Measurements from ENCODE around the gene IL1RAPL1. TPM values are rescaled to one million over a fixed set of nuclear protein-coding genes. Genes with fewer than 3 reads are reported as not detected.

Gene IL1RAPL1
- total RNA-seq, 1 donor from 2014 or later: not detected

DNA sequence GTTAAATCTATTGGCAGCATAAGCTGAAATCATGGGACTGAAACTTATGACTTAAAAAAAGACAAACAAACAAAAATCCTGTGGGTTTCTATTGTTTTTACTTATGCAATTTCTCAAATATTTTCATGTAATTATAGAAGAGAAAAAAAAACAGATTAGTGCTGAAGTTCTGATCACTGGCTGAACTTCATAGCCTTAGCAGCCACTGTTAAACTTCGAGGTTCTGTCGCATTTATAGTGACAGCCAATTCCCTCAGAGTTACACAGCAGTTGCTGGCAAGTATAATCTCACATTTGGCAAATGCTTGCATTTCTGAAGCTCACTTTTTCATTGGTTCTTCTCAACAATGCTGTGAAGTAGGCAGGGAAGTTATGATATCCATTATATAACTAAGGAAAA is 879.2 kb downstream of the IL1RAPL1 start:
- Mint-ChIP-seq H3K27me3 (no peaks in the 10 kb centered on the region), H3K4me3 (no peak overlapping the region), H3K9me3 (no peaks in the 10 kb centered on the region), H3K4me1 (no peaks in the 10 kb centered on the region), H3K27ac (no peak overlapping the region), H3K36me3 (ENCODE audit: low read depth) (no peaks in the 10 kb centered on the region)
- intact Hi-C loops (cut with micrococcal nuclease): no loop called here
- DNase-seq: no peak

DNA sequence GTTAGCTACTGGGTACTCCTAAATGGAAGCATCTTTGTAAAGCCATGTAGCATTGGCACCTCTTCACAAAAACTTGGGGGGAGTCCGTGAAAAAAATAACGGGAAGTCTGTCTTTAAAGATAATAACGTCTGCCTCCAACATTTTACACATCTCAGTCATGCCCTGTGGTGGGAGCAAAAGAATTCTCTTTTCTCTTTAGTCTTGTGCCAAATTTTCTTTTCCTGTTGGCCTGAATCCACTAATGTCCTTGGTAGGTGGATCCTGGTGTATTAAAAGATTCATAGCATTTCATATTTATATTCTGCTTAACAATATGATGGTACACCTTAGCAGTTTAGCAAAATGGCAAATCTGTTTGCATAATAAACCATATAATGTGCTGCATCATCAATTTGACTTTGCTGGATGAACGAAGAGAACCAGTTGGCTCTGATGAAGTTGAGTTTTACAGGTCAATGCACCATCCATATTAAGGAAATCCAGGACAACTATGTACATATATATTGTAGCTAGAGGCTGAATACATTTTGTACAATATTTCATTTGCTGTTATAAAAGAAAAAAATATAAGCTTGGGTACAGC is 881.8 kb downstream of the IL1RAPL1 start:
- H3K36me3 Mint-ChIP-seq (ENCODE audit: low read depth): no peaks in the 10 kb centered on the region
- no peaks in the 10 kb centered on the region for H3K27me3 Mint-ChIP-seq
- no peak for DNase-seq
- H3K27ac Mint-ChIP-seq: no peak overlapping the region
- no peaks in the 10 kb centered on the region for H3K4me1 Mint-ChIP-seq
- H3K4me3 Mint-ChIP-seq: no peak overlapping the region
- intact Hi-C loops (cut with micrococcal nuclease): no loop called here
- H3K9me3 Mint-ChIP-seq: no peaks in the 10 kb centered on the region

DNA sequence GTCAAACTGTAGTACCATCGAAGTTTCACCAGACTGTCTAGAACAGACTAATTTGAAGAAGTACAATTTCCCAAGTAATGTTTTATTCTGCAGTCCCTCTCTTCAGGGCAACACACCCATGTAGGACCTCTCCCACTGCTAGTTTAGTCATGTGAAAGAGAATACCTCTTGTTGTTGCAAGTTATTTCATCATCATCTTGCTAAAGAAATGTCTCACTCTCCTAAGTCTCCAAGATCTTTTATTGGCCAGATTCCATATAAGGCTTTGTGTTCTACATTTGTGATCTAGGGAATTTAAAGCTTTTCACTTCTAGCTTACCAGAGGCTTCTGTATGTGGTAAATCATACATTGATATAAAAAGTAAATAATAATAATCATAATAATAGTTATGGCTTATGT is 882.8 kb downstream of the IL1RAPL1 start:
- Mint-ChIP-seq H3K27ac (no peak overlapping the region), H3K9me3 (no peaks in the 10 kb centered on the region), H3K27me3 (no peaks in the 10 kb centered on the region), H3K36me3 (ENCODE audit: low read depth) (no peaks in the 10 kb centered on the region), H3K4me3 (no peak overlapping the region), H3K4me1 (no peaks in the 10 kb centered on the region)
- intact Hi-C loops (cut with micrococcal nuclease): no loop called here
- DNase-seq: no peak

DNA sequence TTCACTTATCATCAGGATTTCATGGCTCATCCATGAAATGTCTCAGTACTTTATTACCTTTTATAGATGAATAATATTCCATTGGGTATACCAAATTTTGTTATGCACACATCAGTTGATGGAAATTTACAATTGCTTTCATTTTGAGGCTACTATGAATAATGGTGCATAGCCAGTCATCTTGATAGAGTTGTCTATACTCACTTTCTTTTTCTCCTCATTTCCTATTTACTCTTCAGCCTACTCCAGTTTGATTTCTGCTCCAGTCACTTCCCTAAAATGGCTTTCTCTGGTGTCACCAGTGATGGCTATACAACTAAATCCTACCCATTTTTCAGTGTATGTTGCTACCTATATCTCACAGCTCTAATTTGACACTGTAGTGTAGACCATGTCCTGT is 884.6 kb downstream of the IL1RAPL1 start:
- intact Hi-C loops (cut with micrococcal nuclease): no loop called here
- Mint-ChIP-seq H3K27me3 (no peaks in the 10 kb centered on the region), H3K4me1 (no peaks in the 10 kb centered on the region), H3K36me3 (ENCODE audit: low read depth) (no peaks in the 10 kb centered on the region), H3K27ac (no peak overlapping the region), H3K9me3 (no peaks in the 10 kb centered on the region), H3K4me3 (no peak overlapping the region)
- DNase-seq: no peak

DNA sequence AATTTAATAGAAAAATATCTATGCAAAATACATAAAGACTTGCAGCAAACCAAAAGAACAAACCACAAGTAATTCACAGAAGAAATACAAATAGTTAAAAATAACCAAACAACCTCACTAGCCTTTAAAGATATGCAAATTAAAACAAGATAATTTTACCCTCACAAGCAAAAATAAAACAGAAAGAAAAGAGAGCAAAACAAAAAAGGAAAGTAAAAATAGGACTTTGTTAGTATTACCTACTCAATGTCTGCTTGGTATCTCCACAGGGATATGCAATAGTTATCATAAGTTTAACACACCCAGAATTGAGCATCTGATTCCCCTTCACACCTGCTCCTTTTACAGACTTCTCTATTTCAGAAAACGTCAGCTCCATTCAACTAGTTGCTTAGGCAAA is 890.6 kb downstream of the IL1RAPL1 start:
- H3K36me3 Mint-ChIP-seq (ENCODE audit: low read depth): no peaks in the 10 kb centered on the region

DNA sequence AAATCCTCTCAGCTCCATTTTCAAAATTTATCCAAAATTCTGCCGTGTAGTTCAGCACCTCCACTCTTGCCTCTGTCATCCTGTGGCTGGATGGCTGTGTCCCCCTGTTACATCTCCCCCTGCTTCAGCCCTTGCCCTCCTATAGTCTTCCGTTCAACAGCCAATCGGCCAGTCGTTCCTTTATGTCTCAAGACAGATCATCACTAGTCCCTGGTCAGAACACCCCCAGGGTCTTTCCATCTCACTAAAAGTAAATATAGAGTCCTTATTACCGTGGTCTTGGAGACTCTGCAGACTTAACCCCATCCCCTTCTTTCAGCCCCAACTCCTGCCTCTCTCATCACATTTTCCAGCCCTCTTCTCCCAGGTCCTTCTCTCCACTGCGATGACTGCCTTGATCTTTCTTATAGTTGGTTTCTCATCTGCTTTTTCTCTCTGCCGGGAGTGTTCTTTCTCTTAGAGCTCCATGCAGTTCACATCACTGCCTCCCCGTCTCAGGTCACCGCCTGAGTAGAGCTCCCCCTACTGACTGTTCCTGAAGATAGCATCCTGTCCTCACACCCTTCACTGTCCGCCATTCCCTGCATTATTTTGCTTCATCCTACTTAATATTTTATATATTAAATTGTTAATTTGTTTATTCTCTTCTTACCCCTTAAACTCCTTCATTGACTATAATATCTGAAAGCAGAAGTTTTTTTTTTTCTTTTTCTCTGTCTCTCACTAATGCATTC is 891.3 kb downstream of the IL1RAPL1 start:
- no peaks in the 10 kb centered on the region for H3K9me3 Mint-ChIP-seq
- DNase-seq: peak; percentile 48
- intact Hi-C loops (cut with micrococcal nuclease): no loop called here
- no peak overlapping the region for H3K4me3 Mint-ChIP-seq
- H3K27me3 Mint-ChIP-seq: no peaks in the 10 kb centered on the region
- H3K27ac Mint-ChIP-seq: peak overlapping the region; percentile 58
- H3K36me3 Mint-ChIP-seq (ENCODE audit: low read depth): no peaks in the 10 kb centered on the region
- H3K4me1 Mint-ChIP-seq: no peaks in the 10 kb centered on the region

More for the DNA sequence above, 890.6 kb downstream of the IL1RAPL1 start:
- no peaks in the 10 kb centered on the region for H3K9me3 Mint-ChIP-seq
- H3K27ac Mint-ChIP-seq: no peak overlapping the region
- DNase-seq: no peak
- intact Hi-C loops (cut with micrococcal nuclease): no loop called here
- no peaks in the 10 kb centered on the region for H3K4me1 Mint-ChIP-seq
- H3K27me3 Mint-ChIP-seq: no peaks in the 10 kb centered on the region
- no peak overlapping the region for H3K4me3 Mint-ChIP-seq

DNA sequence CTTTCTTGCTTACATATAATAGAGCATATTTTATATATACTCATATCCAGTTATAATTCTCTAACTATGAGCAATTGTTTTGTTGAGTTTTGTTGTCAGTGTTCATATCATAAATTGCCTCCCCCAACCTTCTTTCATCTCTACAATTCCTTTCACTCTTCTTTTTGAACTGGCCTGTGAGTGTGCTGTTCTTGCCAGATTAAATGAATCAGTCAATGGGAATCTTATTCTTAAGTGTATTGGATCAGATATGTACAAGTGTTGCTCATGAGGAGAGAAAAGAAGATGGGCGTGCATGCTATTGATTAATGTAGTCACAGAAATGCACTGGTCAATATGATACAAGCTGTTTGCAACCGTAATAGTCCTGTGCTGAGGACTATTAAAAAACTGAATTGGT is 900.0 kb downstream of the IL1RAPL1 start:
- Mint-ChIP-seq H3K36me3 (ENCODE audit: low read depth) (no peaks in the 10 kb centered on the region), H3K9me3 (no peaks in the 10 kb centered on the region), H3K27me3 (no peaks in the 10 kb centered on the region), H3K4me3 (no peak overlapping the region), H3K27ac (no peak overlapping the region), H3K4me1 (no peaks in the 10 kb centered on the region)
- intact Hi-C loops (cut with micrococcal nuclease): no loop called here
- no peak for DNase-seq

DNA sequence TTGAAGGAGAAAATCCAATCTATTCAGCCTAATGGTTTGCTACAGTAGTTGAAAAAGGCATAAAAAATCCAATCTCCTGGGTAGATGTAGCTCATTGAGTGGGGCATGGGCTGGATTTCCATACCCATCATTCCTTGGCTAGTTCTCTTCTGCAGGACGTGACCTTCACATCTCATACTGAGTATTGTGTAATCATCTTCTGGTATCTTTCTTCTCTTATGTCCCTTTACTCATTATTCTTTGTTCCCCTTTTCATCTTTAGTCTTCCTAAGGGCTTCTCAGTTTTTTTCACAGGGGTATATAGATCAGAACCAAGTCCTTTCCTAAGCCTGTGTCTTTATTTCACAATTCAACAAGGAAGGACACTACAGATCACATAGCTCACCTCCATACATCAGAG is 900.5 kb downstream of the IL1RAPL1 start:
- H3K27me3 Mint-ChIP-seq: no peaks in the 10 kb centered on the region
- H3K4me3 Mint-ChIP-seq: no peak overlapping the region
- DNase-seq: no peak
- H3K4me1 Mint-ChIP-seq: no peaks in the 10 kb centered on the region
- H3K36me3 Mint-ChIP-seq (ENCODE audit: low read depth): no peaks in the 10 kb centered on the region
- no peak overlapping the region for H3K27ac Mint-ChIP-seq
- intact Hi-C loops (cut with micrococcal nuclease): no loop called here
- H3K9me3 Mint-ChIP-seq: no peaks in the 10 kb centered on the region

DNA sequence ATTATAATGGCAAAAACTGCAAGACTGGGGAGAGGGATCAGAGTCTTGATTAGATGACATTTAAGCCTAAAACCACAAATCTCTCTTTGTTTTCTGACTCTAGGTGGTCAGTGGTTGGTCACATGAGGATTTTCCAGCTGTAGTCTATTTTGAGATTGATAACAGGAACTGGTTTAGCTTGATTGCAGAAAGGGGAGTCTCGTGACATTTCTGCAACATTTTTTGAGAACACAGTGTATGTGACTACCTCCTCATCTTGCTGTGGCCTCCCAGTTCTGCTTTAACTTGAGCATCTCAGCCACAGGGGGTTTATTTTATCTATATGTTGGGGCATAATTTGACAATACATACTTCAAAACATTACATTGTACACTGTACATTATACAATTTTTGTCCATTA is 901.7 kb downstream of the IL1RAPL1 start:
- Mint-ChIP-seq H3K27me3 (no peaks in the 10 kb centered on the region), H3K4me3 (no peak overlapping the region), H3K27ac (no peak overlapping the region), H3K36me3 (ENCODE audit: low read depth) (no peaks in the 10 kb centered on the region), H3K4me1 (no peaks in the 10 kb centered on the region), H3K9me3 (no peaks in the 10 kb centered on the region)
- DNase-seq: no peak
- intact Hi-C loops (cut with micrococcal nuclease): no loop called here

DNA sequence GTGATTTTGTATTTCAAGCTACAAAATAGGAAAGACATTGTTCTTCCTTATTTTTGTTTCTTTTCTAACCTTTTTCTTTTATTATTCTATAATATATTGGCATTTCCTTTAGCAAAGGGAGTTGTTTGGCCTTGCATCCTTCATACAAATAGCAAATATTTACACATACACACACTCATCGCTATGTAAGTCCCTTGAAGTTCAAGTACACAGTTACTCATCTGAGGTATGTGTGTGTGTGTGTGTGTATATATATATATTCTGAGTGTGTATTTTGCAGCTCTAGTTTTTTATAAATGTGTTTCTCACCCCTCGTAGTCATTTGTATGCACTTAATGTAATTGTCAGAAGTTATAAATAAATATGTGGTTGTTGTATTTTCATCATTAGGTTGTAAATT is 903.4 kb downstream of the IL1RAPL1 start:
- intact Hi-C loops (cut with micrococcal nuclease): no loop called here
- H3K4me1 Mint-ChIP-seq: no peaks in the 10 kb centered on the region
- H3K4me3 Mint-ChIP-seq: no peak overlapping the region
- DNase-seq: no peak
- no peaks in the 10 kb centered on the region for H3K9me3 Mint-ChIP-seq
- H3K27ac Mint-ChIP-seq: no peak overlapping the region
- H3K27me3 Mint-ChIP-seq: no peaks in the 10 kb centered on the region
- H3K36me3 Mint-ChIP-seq (ENCODE audit: low read depth): no peaks in the 10 kb centered on the region

DNA sequence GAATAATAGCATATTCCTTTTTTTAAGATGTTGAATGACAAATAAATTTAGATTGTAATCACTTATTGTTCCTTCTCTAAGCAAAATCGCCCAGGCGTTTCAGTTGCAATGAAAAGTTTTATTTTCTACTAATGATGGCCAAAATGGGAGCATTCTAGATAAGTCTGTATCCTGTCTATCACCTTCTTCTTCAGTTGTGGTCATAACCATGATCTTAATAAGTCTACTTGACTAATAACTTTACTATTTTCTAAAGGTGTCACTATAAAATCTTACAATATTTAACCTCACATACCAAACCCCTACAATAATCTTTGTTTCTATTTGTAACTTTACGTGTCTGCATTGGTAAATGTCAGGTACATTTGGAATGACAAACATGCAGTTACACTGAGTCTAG is 904.4 kb downstream of the IL1RAPL1 start:
- H3K27ac Mint-ChIP-seq: no peak overlapping the region
- no peak overlapping the region for H3K4me3 Mint-ChIP-seq
- H3K36me3 Mint-ChIP-seq (ENCODE audit: low read depth): no peaks in the 10 kb centered on the region
- H3K27me3 Mint-ChIP-seq: no peaks in the 10 kb centered on the region
- H3K4me1 Mint-ChIP-seq: no peaks in the 10 kb centered on the region
- intact Hi-C loops (cut with micrococcal nuclease): no loop called here
- H3K9me3 Mint-ChIP-seq: no peaks in the 10 kb centered on the region
- no peak for DNase-seq

DNA sequence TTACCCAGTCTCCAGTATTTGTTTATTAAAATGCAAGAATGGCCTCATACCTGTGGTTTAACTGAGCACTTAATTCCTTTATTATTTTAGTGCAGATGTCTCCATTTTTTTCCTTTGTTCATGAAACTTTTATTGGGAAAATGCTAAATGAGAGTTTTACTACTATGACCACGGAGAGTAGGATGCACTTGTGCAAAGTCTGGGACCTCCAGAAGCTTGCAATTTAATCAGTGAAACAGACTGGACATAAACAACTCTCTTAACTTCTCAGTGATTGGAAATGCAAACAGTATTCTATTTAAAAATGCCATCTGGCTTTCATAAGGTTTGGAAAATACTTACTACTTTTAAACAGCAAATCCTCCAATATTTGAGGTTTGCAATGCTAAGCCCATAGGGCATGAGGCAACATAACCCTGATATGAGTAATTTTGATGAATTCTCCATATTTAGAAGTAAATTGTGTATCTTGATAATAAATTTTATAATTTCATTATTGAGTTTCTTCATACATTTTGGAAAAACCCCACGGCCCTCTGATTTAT is 909.5 kb downstream of the IL1RAPL1 start:
- no peak overlapping the region for H3K27ac Mint-ChIP-seq
- intact Hi-C loops (cut with micrococcal nuclease): no loop called here
- no peaks in the 10 kb centered on the region for H3K36me3 Mint-ChIP-seq (ENCODE audit: low read depth)
- no peak for DNase-seq
- H3K4me1 Mint-ChIP-seq: no peaks in the 10 kb centered on the region
- H3K4me3 Mint-ChIP-seq: no peak overlapping the region
- no peaks in the 10 kb centered on the region for H3K9me3 Mint-ChIP-seq
- no peaks in the 10 kb centered on the region for H3K27me3 Mint-ChIP-seq

DNA sequence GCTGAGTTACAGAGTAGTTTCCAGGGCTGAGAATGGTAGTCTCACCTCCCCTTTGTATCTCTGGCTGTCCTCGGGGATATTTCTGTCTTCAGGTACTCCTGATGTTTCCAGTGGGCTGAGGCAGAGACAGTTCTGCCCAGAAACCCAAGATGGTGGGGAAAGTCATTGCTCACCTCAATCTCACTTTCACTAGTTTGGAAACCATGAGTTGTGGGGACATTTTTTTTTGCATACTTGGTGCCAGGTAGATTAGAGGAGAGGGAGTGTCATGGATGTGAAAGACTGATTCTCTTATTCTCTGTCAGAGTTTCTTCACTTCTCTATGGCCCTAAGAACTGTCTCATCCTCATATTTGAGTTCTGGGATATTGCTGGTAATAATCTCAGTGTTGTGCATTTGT is 919.5 kb downstream of the IL1RAPL1 start:
- Mint-ChIP-seq H3K4me3 (no peak overlapping the region), H3K4me1 (no peaks in the 10 kb centered on the region), H3K27ac (no peak overlapping the region), H3K27me3 (no peaks in the 10 kb centered on the region), H3K9me3 (no peaks in the 10 kb centered on the region), H3K36me3 (ENCODE audit: low read depth) (no peaks in the 10 kb centered on the region)
- intact Hi-C loops (cut with micrococcal nuclease): no loop called here
- no peak for DNase-seq

DNA sequence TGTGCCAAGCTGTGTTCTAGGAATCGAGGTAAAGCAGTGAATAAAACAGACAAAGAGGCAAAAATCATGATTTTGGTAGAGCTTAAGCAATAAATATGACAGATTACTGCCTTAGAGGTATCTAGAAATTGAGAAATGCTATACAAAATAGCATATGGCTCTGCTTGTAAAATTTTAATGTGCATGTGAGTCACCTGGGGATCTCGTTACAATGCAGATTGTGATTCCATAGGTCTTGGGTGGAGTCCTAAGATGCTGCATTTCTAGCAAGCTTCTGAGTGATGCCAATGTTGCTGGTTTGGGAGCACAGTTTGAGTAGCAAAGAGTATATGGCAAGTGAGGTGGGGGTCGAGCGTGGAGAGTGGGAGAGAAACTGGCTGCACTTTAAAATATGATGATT is 930.9 kb downstream of the IL1RAPL1 start:
- no peaks in the 10 kb centered on the region for H3K9me3 Mint-ChIP-seq
- H3K27me3 Mint-ChIP-seq: no peaks in the 10 kb centered on the region
- H3K4me3 Mint-ChIP-seq: no peak overlapping the region
- intact Hi-C loops (cut with micrococcal nuclease): no loop called here
- H3K36me3 Mint-ChIP-seq (ENCODE audit: low read depth): no peaks in the 10 kb centered on the region
- no peak for DNase-seq
- no peak overlapping the region for H3K27ac Mint-ChIP-seq
- H3K4me1 Mint-ChIP-seq: no peaks in the 10 kb centered on the region

DNA sequence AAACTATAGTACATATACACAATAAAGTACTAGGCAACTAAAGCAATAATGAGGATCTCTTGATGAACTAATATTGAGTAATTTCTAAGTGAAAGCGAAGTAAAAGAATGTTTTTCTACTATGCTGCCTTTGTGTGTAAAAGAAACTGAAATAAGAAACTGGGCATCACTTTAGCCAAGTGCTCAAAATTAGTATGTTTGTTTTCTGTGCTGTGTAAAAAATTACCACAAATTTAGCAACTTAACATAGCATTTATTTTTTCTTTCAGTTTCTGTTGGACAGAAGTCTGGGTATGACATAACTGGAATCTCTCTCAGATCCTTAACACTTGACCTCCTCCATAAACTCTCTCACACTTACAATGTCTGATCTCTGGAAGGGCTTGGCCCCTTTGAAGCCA is 941.0 kb downstream of the IL1RAPL1 start:
- Mint-ChIP-seq H3K9me3 (no peaks in the 10 kb centered on the region), H3K27me3 (no peaks in the 10 kb centered on the region), H3K4me1 (no peaks in the 10 kb centered on the region), H3K27ac (no peak overlapping the region), H3K36me3 (ENCODE audit: low read depth) (no peaks in the 10 kb centered on the region), H3K4me3 (no peak overlapping the region)
- no peak for DNase-seq
- intact Hi-C loops (cut with micrococcal nuclease): no loop called here
